ENCODE data around the gene ITFG2. TPM values are rescaled to one million over a fixed set of nuclear protein-coding genes. Genes with fewer than 3 reads are reported as not detected.

ITFG2 gene
- total and polyA plus RNA-seq, 2 of the 13 experiments (the other 11 are each of a cell fraction or from before 2014, with no cell fraction given) = 14.8 to 15.5 TPM

- no peak for TF ChIP-seq HMG20B (CRISPR knock-in tag; conservative IDR thresholded peaks at IDR 0.05)
- no peak for TF ChIP-seq MYNN (CRISPR knock-in tag; IDR thresholded peaks at IDR 0.05; ENCODE audit: low read depth)
- TF ChIP-seq ARID2 (CRISPR knock-in tag; IDR thresholded peaks at IDR 0.05; ENCODE audit: borderline replicate concordance) = no peak
- TF ChIP-seq ZFY (CRISPR knock-in tag; IDR thresholded peaks at IDR 0.05) = no peak
Measured at GRCh38 chr12:2823483-2823882, 11.0 kb downstream of the ITFG2 start (continued).

- 96% methylated on average over 6 of the region's 6 CpGs for WGBS (ENCODE audit: low lambda C conversion rate)
- H3K36me3 ChIP-seq (replicated peaks in 1 of 2; ENCODE audit: control insufficient read depth in 1 of 2, insufficient read depth in 2 of 2, low read length in 2 of 2) = peaks cover 26 to 75% of the 10 kb centered on the region in 2 experiments; a peak in 4 of 5 replicates
- H3K4me1 ChIP-seq (ENCODE audit: insufficient read depth, low read length) = no peaks in the 10 kb centered on the region
- in situ Hi-C loops (cut with HindIII; ENCODE audit: extremely low pct_ligation_motif_present, low pct_unique_long_range_greater_than_20kb) (no loop called here), intact Hi-C loops (cut with micrococcal nuclease; ENCODE audit: unreplicated experiment) (no loop called here)
- no peak overlapping the region for H2AFZ ChIP-seq (ENCODE audit: low read length)
- no peak overlapping the region for H3K27ac ChIP-seq (ENCODE audit: extremely low read length, insufficient read depth, low read length)
- FAIRE-seq (no peak), ATAC-seq (no peak), DNase-seq (ENCODE audit: low spot score) (no peak)
- no peaks in the 10 kb centered on the region for H4K20me1 ChIP-seq (ENCODE audit: insufficient read depth, low read length)
- H3K9me3 ChIP-seq (ENCODE audit: low read length) = no peaks in the 10 kb centered on the region
- H3K4me3 ChIP-seq (replicated peaks in 1 of 3; ENCODE audit: insufficient read depth in 1 of 3, low read depth in 2 of 3, low read length in 3 of 3) = no peak overlapping the region
- no TSS peak for BruUV-seq (replicated peaks)
- H3K4me2 ChIP-seq (ENCODE audit: low read depth, low read length) = no peak overlapping the region
- no peak for TF ChIP-seq LRRFIP1 (CRISPR knock-in tag; conservative IDR thresholded peaks at IDR 0.05)
- TF ChIP-seq RNF219 (CRISPR knock-in tag; IDR thresholded peaks at IDR 0.05) = no peak
- no peak for TF ChIP-seq ZNF143 (CRISPR knock-in tag; IDR thresholded peaks at IDR 0.05)
- no peaks in the 10 kb centered on the region for H3K79me2 ChIP-seq (ENCODE audit: insufficient read depth, low read length)
- no peaks in the 10 kb centered on the region for H3K27me3 ChIP-seq (ENCODE audit: control insufficient read depth in 1 of 2, insufficient read depth in 2 of 2, low read length in 2 of 2)
- ChIA-PET CTCF (ENCODE audit: low intra/inter-chr PET ratio, low total read pairs) (no interaction called here), POLR2A (no interaction called here)
- H3K9ac ChIP-seq (ENCODE audit: insufficient read depth, low read depth, low read length) = no peak overlapping the region
Measured at GRCh38 chr12:2824541-2824940, 12.1 kb downstream of the ITFG2 start.
